Peyer's patch (tissue), 4 donors: ENCODE data around the gene FGF1.

Source experiments
- POLR2A ChIP-seq, 2 donors: fragments of 450-650 bp; IDR thresholded peaks; one replicate each; pipeline ENCODE4 v1.5.1; 2017; ENCODE audit warnings: antibody characterized with exemption in 2 of 2, mild to moderate bottlenecking in 2 of 2, moderate library complexity in 2 of 2
- TF ChIP-seq, protein P1 (sequence below), 6 experiments: fragments of 450-650 bp in 4 of 6; fragments of 200-600 bp in 2 of 6; sonication (generic) in 1 of 6; IDR thresholded peaks; one replicate each; pipeline ENCODE4 v1.5.1; 2017 to 2019; ENCODE audit warnings: antibody characterized with exemption in 6 of 6, mild to moderate bottlenecking in 3 of 6, moderate library complexity in 1 of 6

DNA sequence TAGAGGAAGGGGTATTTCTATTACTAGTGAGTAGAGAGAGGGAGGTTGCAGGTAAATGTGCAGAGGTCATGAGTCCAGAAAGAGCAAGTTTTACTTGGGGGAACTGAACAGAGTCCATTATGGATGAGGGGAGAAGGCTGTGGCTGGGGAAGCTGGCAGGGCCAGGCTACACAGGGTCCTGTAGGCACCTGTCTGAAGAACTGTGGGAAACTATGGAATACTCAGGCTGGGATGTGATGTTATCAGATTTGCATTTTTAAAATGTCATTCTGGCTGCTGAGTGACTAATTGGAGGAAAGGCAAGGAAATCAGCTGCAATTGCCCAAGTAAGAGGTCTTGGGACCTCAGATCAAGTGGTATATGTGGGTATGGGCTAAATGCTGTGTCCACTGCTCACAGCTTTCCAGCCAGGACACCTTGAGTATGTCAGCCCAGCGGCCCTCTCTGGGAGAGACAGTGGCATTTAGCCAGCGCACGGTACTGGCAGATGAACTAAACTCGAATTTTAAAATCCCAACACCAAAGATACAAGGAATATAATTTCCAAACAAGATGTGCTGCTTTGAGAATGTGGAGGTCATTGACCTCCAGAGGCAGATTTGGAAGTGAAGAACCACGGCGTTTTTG is 49.1 kb downstream of the FGF1 start:
- TF ChIP-seq, protein P1, sequence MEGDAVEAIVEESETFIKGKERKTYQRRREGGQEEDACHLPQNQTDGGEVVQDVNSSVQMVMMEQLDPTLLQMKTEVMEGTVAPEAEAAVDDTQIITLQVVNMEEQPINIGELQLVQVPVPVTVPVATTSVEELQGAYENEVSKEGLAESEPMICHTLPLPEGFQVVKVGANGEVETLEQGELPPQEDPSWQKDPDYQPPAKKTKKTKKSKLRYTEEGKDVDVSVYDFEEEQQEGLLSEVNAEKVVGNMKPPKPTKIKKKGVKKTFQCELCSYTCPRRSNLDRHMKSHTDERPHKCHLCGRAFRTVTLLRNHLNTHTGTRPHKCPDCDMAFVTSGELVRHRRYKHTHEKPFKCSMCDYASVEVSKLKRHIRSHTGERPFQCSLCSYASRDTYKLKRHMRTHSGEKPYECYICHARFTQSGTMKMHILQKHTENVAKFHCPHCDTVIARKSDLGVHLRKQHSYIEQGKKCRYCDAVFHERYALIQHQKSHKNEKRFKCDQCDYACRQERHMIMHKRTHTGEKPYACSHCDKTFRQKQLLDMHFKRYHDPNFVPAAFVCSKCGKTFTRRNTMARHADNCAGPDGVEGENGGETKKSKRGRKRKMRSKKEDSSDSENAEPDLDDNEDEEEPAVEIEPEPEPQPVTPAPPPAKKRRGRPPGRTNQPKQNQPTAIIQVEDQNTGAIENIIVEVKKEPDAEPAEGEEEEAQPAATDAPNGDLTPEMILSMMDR (IDR thresholded peaks at IDR 0.05): no peak
- no peak for TF ChIP-seq POLR2A (IDR thresholded peaks at IDR 0.05)
